Muscle layer of duodenum (tissue), 2 donors: ENCODE results near the gene SYNE4.
A peak's percentile ranks its signal among the peaks of the same experiment; 100 is the strongest.

ENCODE experiments used
- H3K27ac ChIP-seq: one replicate; pipeline ENCODE4 v1.7.0; 2013; ENCODE audit warnings: mild to moderate bottlenecking, low read length
- H3K27me3 ChIP-seq: one replicate; pipeline ENCODE4 v1.7.0; 2013; ENCODE audit warnings: low read depth, mild to moderate bottlenecking, control low read depth, low read length
- H3K36me3 ChIP-seq, 2 donors: one replicate each; pipeline ENCODE4 v1.7.0; 2013; ENCODE audit warnings: low read length in 2 of 2, control low read depth in 1 of 2, mild to moderate bottlenecking in 1 of 2; ENCODE audit not compliant: insufficient read depth in 2 of 2, control insufficient read depth in 1 of 2
- H3K4me1 ChIP-seq, 2 donors: one replicate each; pipeline ENCODE4 v1.7.0; 2013; ENCODE audit warnings: low read length in 2 of 2, mild to moderate bottlenecking in 2 of 2, control low read depth in 1 of 2, moderate library complexity in 1 of 2; ENCODE audit not compliant: insufficient read depth in 2 of 2, control insufficient read depth in 1 of 2
- H3K4me3 ChIP-seq, 2 donors: one replicate each; pipeline ENCODE4 v1.7.0; 2013; ENCODE audit warnings: low read length in 2 of 2, low read depth in 1 of 2, mild to moderate bottlenecking in 1 of 2
- H3K9me3 ChIP-seq, 2 donors: one replicate each; pipeline ENCODE4 v1.7.0; 2013; ENCODE audit warnings: low read length in 2 of 2, control low read depth in 1 of 2, mild to moderate bottlenecking in 1 of 2; ENCODE audit not compliant: control insufficient read depth in 1 of 2
- donor health status: healthy.

The SYNE4 gene

DNA sequence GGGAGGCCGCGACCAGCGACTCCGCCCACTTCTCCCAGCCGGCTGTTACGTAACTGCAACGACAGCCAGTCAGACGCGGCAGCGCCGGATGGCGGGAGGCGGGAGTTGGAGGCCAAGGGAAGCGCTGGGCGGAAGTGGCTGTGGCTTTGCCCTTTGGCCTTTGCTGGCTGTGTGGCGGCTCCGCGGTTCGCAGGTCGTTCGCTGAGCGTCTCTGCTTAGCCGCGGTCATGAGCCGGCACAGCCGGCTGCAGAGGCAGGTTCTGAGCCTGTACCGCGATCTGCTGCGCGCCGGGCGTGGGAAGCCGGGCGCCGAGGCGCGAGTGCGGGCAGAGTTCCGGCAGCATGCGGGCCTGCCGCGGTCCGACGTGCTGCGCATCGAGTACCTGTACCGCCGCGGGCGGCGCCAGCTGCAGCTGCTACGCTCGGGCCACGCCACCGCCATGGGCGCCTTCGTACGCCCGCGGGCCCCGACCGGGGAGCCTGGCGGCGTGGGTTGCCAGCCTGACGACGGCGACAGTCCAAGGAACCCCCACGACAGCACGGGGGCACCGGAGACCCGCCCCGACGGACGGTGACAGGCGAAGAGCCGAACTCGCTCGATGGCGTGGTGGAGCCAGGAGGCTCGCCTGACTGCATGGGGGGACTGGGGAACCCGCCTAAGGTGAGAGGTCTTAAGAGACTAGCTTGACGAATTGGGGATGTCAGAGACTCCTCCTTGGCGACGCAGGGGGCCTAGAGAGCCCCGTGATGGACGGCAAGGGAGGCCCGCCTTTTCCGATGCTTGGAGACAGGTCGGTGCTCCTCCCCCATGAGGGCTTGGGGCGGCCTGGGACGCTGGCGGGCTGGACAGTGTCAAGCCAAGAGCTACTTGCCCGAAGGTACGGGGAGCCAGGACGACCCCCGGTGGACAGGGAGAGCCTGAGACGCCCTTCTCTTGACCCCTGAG, 13.3 kb downstream of the SYNE4 start, which contains the start of gene SDHAF1:
TSS of gene SDHAF1 (plus strand) at position 141 of the 946 bp plus-strand sequence. CDS start at position 228, 87 bp downstream.
- H3K27me3 ChIP-seq: no peaks in the 10 kb centered on the region
- peaks cover 13 to 41% of the 10 kb centered on the region in 2 donors for H3K4me1 ChIP-seq
- no peaks in the 10 kb centered on the region for H3K9me3 ChIP-seq
- H3K36me3 ChIP-seq: peaks cover 0 to 5% of the 10 kb centered on the region in 2 donors
- peak within 1 kb of the TSS; percentile 36 for H3K27ac ChIP-seq
- peak within 1 kb of the TSS; percentile 67 to 96 for H3K4me3 ChIP-seq

DNA sequence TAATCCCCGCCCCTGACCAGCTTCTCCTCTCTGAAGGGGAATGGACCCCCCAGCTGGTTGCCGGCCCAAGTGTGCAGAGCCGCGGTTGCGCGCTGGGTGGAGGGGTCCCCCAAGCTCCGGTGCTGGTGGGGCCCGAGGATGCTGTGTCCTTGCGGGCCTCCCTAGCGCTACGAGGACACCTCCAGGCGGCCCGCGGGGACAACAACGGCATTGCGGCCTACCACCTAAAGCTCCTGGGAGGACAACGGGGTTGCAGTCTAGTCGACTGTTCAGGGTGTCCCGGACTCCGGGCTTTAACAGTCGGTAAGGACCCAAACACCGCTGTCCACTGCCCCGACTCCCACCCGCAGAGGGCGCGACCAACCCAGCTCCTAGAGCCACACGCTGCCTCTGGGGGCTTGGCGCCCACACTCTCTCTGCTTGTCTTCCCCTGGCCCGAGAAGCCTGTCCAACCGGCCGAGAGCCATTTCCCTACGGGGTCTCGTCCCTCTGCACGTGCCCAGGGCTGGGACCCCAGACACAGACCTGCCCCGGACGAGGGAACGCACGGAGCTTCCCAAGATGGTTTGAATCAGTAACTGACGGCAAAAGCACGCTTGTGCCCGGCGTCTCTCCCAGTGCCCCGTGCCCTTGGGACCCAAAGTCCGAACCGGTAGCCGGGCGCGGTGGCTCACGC, 14.6 kb downstream of the SYNE4 start:
- no peak overlapping the region for H3K27ac ChIP-seq
- peaks cover 11 to 32% of the 10 kb centered on the region in 2 donors for H3K4me1 ChIP-seq
- H3K4me3 ChIP-seq: peak overlapping the region; percentile 50 to 56
- H3K36me3 ChIP-seq: peaks cover 0 to 5% of the 10 kb centered on the region in 2 donors
- H3K9me3 ChIP-seq: no peaks in the 10 kb centered on the region
- no peaks in the 10 kb centered on the region for H3K27me3 ChIP-seq

- Histone ChIP-seq H3K27me3 (no peaks in the 10 kb centered on the region), H3K36me3 (peaks cover 0 to 5% of the 10 kb centered on the region in 2 donors)
These were observed 15.5 kb downstream of the SYNE4 start for GRCh38 chr19:35992907-35993765.

GRCh38 chr19:35991731-35992450, 16.7 kb downstream of the SYNE4 start:
- Histone ChIP-seq H3K27me3 (no peaks in the 10 kb centered on the region), H3K27ac (no peak overlapping the region), H3K36me3 (no peaks in the 10 kb centered on the region), H3K4me3 (no peak overlapping the region), H3K4me1 (peaks cover 9 to 26% of the 10 kb centered on the region in 2 donors), H3K9me3 (no peaks in the 10 kb centered on the region)

More at GRCh38 chr19:35992907-35993765, 15.5 kb downstream of the SYNE4 start:
- Histone ChIP-seq H3K9me3 (no peaks in the 10 kb centered on the region), H3K27ac (no peak overlapping the region), H3K4me3 (no peak overlapping the region), H3K4me1 (peaks cover 9 to 28% of the 10 kb centered on the region in 2 donors)

GRCh38 chr19:35990771-35991730, 17.6 kb downstream of the SYNE4 start:
- no peak overlapping the region for H3K27ac ChIP-seq
- no peaks in the 10 kb centered on the region for H3K36me3 ChIP-seq
- H3K27me3 ChIP-seq: peaks cover 4% of the 10 kb centered on the region
- H3K4me3 ChIP-seq: no peak overlapping the region
- H3K4me1 ChIP-seq: peaks cover 2 to 20% of the 10 kb centered on the region in 2 donors
- no peaks in the 10 kb centered on the region for H3K9me3 ChIP-seq

GRCh38 chr19:35990156-35990555, 18.5 kb downstream of the SYNE4 start:
- peaks cover 0 to 16% of the 10 kb centered on the region in 2 donors for H3K4me1 ChIP-seq
- no peaks in the 10 kb centered on the region for H3K9me3 ChIP-seq
- no peak overlapping the region for H3K4me3 ChIP-seq
- no peaks in the 10 kb centered on the region for H3K36me3 ChIP-seq
- no peak overlapping the region for H3K27ac ChIP-seq
- peaks cover 8% of the 10 kb centered on the region for H3K27me3 ChIP-seq

DNA sequence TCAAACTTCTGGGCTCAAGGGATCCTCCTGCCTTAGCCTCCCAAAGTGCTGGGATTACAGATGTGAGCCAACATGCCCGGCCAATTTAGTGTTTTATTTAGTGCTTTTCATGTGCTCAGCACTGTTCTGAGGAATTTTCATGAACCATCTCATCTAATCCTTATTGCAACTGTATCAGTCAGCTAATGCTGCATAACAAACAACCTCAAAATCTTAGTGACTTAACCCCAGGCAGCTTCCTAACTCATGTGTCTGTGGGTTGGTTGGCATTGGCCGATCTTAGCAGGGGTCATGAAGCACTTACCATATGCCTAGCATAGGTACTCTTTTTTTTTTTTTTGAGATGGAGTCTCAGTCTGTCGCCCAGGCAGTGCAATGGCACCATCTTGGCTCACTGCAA, 19.8 kb downstream of the SYNE4 start:
- no peak overlapping the region for H3K4me3 ChIP-seq
- H3K36me3 ChIP-seq: no peaks in the 10 kb centered on the region
- peaks cover 8% of the 10 kb centered on the region for H3K27me3 ChIP-seq
- no peak overlapping the region for H3K27ac ChIP-seq
- H3K4me1 ChIP-seq: peaks cover 0 to 10% of the 10 kb centered on the region in 2 donors
- no peaks in the 10 kb centered on the region for H3K9me3 ChIP-seq

DNA sequence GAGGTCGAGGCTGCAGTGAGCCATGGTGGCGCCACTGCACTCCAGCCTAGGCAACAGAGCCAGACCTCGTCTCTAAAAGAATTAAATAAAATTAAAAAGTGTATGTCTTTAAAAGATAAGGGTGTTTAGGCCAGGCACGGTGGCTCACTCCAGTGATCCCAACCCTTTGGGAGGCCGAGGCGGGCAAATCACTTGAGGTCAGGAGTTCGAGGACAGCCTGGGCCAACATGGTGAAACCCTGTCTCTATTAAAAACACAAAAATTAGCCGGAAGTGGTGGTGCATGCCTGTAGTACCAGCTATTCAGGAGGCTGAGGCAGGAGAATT, 21.1 kb downstream of the SYNE4 start:
- H3K27me3 ChIP-seq: peaks cover 8% of the 10 kb centered on the region
- no peaks in the 10 kb centered on the region for H3K36me3 ChIP-seq
- no peak overlapping the region for H3K27ac ChIP-seq
- no peak overlapping the region for H3K4me3 ChIP-seq
- H3K9me3 ChIP-seq: no peaks in the 10 kb centered on the region
- peaks cover 0 to 9% of the 10 kb centered on the region in 2 donors for H3K4me1 ChIP-seq

DNA sequence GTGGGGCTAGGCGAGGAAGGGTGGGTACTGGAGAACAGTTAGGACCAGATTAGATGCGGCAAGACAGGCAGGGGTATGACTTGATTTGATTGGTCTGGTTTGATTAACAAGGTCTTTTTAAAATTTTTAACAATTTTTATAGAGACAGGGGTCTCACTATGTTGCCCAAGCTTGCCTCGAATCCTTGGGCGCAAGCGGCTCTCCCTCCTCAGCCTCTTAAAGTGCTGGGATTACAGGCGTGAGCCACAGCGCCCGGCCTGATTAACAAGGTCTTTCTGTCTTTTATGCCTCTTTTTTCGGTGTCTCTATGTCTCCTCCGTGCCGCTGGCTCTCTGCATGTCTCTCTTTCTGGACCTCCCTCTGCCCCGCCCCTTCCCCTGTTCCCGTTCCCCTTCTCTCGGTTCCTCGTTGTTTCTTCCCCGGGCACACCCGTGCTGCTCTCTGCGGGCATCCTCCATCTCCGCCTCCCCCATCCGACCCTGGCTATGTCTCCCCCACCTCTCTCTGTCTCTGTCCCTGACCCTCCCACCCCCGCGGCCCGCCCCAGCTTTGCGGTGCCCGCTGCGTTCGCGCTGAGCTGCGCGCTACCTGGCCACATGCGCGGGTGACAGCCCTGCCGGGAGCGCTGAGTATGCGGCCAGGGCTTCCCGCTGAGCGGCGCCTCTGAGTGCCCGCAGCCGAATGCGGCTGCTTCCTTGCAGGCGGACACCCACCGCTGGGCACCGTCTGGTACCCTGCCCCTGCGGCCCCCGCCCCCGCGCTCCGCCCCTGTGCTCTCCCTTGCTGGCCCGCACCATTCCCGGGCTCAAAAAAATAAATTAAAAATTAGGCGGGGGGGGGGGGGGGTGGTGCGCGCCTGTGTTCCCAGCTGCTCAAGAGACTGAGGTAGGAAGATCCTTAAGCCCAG, 21.7 kb downstream of the SYNE4 start:
- Histone ChIP-seq H3K27me3 (peaks cover 8% of the 10 kb centered on the region), H3K27ac (no peak overlapping the region), H3K9me3 (no peaks in the 10 kb centered on the region), H3K4me3 (peak overlapping the region in 1 of 2 donors; percentile 52), H3K4me1 (peaks cover 0 to 9% of the 10 kb centered on the region in 2 donors), H3K36me3 (no peaks in the 10 kb centered on the region)
